HG03045 (cell line): ENCODE measurements around the gene ZNF469.

Experiments used
- ATAC-seq: cut with Tn5 transposase; IDR thresholded peaks from one replicate; pipeline ENCODE4 v1.9.1; 2021; ENCODE audit warnings: mild to moderate bottlenecking, moderate library complexity; ENCODE audit not compliant: unreplicated experiment

ZNF469 gene

DNA sequence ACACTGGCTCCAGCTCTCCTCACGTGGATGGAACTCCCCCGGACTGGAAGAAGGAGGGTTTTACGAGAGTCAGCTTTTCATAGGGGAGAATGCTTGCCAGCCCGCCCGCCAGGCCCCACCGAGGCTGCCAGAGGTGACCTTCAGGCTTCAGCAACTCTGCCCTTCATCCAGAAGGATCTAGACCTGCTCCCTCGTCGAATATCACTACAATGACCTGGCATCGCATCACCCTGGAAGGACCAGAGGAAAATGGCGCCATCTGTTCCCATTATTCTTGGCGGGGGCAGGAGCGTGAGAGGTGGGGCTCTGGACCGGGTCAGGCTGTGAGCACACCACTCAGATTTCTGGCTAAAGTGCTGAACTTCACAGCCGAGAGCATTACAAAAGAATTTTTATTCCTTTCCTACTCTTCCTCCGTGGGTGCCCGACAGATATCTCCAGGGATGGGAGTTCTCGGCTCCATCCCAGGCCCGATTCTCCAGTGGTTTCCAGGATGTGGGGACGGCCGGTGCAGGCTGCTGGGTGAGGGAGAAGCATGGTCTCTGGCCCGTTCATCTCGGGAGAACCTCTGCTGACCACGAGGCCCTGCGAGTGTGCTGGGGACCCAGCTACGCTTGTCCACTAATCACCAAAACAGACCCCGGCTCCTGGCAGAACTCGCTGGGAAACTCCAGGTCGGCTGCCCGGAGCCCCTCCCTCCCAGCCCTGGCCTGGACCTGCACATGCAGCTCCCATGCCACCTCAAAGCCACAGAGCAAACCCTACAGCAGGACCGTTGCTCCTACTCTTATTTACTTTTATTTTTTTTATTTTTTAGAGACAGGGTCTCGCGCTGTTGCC is 36.8 kb upstream of the ZNF469 start:
- ATAC-seq, result no peak

GRCh38 chr16:88346680-88347505 is 35.9 kb upstream of the ZNF469 start:
- ATAC-seq, result no peak

- no peak for ATAC-seq
Measured at GRCh38 chr16:88347656-88348376, 34.9 kb upstream of the ZNF469 start.

DNA sequence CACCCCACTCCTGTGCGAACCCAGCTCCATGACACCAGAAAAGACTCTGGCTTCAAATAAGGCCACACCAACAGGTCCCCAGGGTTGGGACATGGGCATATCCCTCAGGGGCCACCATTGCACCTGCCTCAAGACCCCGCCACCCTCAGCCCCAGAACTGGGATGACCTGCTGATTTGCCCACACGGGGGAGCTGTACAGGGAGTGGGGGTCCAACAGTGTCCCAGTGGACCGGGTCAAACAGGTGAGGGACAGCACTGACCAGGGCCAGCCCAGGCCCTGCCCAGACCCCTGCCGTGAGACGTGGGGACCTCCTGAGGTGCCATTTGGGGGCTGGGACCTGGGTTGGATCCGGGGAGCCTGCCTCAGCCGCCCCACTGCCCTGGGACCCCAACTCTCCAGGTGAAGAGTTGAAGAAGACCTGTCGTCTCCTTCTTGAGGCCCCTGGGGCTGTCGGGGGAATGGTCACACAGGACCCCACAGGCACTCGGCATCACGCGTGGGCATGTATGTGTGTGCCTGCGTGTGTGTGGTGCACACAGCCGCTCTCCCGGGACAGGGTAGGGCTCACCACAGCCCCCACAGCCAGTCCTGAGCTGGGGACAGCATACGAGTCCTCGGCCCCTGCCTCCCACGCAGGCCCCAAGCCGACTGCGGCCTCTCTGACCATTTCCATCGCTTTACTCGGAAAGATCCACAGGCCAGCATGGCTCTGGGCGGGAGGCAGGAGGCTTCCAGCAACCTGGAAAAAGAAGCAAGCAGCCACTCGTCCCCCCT is 34.2 kb upstream of the ZNF469 start:
- no peak for ATAC-seq

DNA sequence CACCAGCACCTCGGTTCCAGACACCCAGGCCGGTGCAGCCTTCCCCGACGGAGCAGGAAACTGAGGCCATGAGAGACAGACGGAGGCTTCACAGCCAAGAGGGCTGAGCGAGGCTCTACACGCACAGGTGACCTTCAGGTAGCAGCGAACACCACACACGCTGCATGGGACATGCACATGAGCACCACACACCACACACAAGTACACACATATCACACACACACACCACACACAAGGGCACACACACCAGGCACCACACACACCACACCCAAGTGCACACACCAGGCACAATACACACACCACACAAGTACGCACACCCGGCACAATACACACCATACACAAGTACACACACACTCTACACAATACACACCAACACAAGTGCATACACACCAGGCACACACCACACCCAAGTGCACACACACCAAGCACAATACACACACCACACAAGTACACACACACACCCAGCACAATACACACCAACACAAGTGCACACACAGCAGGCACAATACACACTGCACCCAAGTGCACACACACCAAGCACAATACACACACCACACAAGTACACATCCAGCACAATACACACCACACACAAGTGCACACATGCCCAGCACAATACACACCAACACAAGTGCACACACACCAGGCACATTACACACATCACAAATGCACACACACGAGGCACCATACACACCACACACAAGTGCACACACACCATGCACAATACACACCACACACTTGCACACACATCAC is 33.4 kb upstream of the ZNF469 start:
- no peak for ATAC-seq

DNA sequence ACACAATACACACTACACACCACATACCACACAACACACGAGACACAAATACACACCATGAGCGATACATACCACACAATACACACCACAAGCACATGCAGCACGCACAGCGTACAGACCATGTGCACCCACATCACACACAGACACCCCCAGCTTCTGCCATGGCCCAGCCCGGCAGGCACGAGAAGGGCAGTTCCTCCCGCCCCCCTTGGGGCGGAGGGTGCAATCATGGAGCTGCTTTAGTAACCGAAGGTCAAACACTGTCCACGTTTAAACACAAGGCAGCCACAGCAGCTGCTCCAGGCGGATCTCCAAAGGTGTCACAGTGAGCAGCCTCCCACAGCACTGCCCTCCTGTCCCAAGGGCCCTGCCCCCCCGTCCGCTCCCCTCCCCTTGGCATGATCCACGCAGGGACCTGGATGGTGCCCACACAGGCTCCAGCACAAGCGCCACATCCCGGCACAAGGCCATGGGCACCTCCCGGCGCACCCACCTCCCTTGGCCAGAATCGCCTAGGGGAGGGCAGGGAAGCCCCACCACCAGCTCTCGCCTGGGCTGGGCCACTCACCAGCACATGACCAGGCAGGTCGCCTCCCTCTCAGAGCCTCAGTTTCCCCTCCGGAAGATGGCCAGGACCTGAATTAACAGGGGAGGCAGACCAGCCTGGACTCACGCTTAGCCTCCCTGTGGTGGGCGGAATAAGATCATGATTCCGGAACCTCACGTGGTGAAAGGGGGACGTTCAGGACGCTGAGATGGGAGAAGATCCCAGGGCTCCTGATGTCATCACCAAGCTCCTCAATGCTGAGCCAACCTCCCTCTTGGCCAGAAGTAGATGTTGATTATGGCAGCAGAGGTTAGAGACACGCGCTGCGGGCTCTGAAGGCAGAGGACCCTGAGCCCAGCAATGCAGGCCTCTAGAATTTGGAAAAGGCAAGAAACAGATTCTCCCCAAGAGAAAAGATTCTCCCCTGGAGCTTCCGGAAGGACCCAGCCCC is 32.6 kb upstream of the ZNF469 start:
- no peak for ATAC-seq

DNA sequence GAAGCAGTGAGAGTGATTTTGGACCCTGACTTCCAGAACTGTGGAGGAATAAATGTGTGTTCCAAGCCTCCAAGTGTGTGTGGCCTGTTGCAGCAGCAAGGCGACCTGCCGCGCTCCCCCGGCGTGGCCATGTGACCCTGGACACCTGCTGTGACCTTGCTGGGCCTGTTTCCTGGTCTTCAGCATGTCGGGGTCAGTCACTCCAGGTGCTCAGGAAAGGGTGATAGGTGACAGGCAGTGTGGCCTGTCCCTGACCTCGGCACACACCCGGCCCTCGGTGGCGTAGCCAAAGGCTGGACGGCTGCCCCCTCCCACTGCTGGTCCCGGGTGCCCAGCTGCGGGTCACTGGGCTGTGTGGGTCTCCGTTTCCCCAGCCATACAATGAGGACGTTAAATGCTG is 31.8 kb upstream of the ZNF469 start:
- no peak for ATAC-seq

GRCh38 chr16:88351491-88352101 is 31.2 kb upstream of the ZNF469 start:
- no peak for ATAC-seq

DNA sequence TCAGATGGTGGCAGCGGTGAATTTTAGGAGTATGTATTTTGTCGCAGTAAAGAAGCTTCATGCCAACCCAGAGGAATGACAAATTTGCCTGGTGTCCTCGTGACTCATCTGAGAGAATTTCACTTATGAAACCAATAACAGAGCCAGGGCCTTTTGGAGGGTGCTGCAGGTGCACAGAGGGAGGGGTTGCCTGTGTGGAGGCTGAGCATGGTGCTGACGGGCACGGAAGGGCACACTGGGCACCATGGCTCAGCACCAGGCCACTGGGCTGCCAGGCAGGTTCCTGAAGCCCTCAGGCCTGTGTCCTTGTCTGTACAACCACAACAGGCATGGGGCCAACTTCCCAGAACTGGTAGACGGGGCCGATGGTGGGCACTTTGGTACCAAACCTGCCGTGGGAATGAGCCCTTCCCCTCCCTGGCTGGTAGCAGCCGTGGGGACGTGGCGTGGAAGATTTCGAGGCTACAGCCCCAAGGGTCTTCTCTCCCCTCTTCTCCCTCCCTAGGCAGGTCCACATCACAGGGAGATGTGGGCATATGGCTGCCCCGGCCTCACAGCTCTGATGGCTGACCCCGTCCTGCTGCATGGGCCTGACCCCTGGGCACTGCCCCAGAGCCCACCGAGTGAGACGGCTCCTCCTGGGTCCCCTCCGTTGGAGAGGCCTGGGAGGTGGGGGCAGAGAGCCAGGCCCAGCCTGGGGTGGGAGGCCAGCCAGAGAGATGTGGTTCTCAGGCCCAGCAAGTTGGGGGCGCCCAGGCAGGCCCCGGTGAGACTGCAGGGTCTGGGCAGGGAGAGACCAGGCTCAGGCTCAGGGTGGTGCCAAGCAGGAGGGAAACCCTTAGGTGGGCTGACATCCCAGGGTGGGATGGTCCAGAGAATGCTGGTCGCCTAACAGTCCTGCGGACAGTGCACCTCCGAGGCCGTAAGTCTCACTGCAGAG is 30.2 kb upstream of the ZNF469 start:
- ATAC-seq, result no peak

GRCh38 chr16:88353232-88353631 is 29.5 kb upstream of the ZNF469 start:
- ATAC-seq, result no peak

GRCh38 chr16:88353691-88354090 is 29.1 kb upstream of the ZNF469 start:
- ATAC-seq, result no peak

DNA sequence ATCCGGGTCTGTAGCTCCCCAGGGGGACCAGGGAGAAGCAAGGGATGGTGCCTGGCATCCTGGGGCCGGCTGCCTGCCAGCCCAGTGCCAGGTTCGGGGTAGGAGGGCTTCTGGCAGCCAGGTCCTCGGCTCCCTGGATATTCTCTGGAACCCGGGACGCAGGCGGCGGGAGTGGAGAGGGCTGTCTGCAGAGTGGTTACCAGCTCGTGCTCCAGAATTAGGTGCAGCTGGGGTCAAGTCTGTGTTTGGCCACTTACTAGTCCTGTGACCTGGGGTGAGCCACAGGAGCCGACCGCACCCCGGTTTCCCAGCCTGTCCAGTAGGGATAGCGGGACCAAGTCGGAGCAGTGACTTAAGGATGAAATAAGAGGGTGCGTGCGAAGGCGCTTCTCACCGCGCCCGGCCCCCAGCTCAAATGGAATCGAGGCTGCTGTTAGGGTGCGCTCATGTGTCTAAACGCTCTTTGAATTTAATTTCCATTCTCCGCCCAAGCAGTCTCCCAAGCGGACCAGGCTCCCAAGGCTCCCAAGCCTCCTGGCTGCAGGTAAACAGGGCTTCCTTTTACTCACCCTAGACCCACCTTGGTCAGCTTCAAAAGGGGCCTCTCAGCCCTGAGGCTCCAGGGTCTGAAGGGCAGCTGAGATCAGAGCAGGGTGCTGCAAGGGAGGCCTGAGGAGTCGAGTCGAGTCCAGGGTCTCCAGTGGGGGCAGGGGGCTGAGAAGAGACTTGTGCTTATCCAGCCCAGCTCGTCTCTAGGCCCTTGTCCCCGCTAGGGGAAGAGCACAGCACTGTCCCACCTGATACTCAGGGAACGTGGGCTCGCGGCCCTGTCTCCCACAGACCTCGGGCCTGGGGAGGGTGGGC is 28.3 kb upstream of the ZNF469 start:
- ATAC-seq, result no peak

DNA sequence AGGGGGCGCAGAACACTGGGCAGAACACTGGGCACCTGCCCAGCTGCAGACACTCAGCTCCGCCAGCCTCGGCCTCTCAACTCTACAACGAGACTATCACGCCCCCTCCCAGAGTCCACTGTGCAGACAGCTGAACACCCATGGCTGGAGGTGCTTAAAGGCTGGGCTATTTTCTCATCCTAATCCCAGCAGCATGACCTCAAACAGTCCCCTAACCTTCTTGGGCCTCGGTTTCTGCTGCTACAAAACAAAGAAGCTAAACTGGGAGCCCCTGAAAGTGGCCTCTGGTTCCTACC is 27.7 kb upstream of the ZNF469 start:
- no peak for ATAC-seq

DNA sequence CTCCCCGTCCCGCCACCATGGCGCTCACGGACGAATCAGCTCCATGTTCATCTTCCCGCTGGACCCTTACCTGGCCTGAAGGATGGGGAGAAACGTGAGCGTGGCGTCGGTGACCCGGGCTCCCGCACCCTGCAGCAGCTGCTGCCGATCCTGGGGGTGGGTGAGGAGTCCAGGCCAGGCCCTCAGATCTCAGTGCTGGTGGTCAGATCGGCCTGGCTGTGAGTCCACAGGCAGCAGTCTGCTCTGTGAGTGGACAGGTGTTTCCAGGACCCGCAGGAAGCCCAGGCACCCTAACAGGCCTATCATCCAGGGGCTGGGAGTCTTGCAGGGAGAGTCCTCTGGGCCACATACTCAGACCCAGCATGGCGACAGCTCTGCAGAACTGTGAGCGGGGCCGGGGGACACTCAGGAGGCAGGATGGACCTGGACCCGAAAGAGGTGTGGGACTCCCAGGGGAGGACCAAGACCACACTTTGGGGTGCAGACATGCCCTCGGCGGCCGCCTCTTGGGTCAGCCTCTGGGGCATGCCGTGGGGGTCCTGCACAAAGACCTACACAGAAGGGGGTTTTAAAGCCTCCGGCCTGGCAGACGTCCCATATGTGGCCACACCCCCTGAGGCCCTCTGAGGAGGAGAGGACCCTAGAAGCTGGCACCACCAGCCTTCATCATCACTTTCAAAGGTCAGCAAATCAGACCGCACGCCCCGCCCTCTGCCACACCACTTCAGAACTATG is 27.2 kb upstream of the ZNF469 start:
- ATAC-seq, result no peak

GRCh38 chr16:88356124-88356726 is 26.5 kb upstream of the ZNF469 start:
- no peak for ATAC-seq
